ENCODE results near the gene ORC5.

ORC5 gene

GRCh38 chr7:104113788-104114187 lies 94.0 kb downstream of the ORC5 start:
- Histone ChIP-seq H3K9me3 (no peaks in the 10 kb centered on the region), H3K36me3 (no peaks in the 10 kb centered on the region), H3K4me1 (no peaks in the 10 kb centered on the region), H3K4me3 (ENCODE audit: low read depth, low read length) (no peak overlapping the region), H3K27me3 (no peaks in the 10 kb centered on the region)
- no peak for TF ChIP-seq CTCF (IDR thresholded peaks at IDR 0.05; ENCODE audit: low read depth, low read length)
- DNase-seq = no peak

- TF ChIP-seq CTCF (IDR thresholded peaks at IDR 0.05; ENCODE audit: low read depth, low read length) = no peak
- Histone ChIP-seq H3K36me3 (no peaks in the 10 kb centered on the region), H3K9me3 (no peaks in the 10 kb centered on the region), H3K27me3 (no peaks in the 10 kb centered on the region), H3K4me3 (ENCODE audit: low read depth, low read length) (no peak overlapping the region), H3K4me1 (no peaks in the 10 kb centered on the region)
- no peak for DNase-seq
Measured at GRCh38 chr7:104112623-104113022, 95.2 kb downstream of the ORC5 start.

- Histone ChIP-seq H3K36me3 (peaks cover 3% of the 10 kb centered on the region; the same call in 1 of the 2 replicates), H3K4me1 (no peaks in the 10 kb centered on the region), H3K9me3 (no peaks in the 10 kb centered on the region), H3K4me3 (ENCODE audit: low read depth, low read length) (no peak overlapping the region), H3K27me3 (no peaks in the 10 kb centered on the region)
- no peak for TF ChIP-seq CTCF (IDR thresholded peaks at IDR 0.05; ENCODE audit: low read depth, low read length)
- no peak for DNase-seq
Measured at GRCh38 chr7:104111271-104111670, 96.5 kb downstream of the ORC5 start.

GRCh38 chr7:104106108-104106905 lies 101.5 kb downstream of the ORC5 start:
- Histone ChIP-seq H3K36me3 (peaks cover 3% of the 10 kb centered on the region; the same call in 1 of the 2 replicates), H3K9me3 (no peaks in the 10 kb centered on the region), H3K4me1 (no peaks in the 10 kb centered on the region), H3K4me3 (ENCODE audit: low read depth, low read length) (no peak overlapping the region), H3K27me3 (no peaks in the 10 kb centered on the region)
- no peak for DNase-seq
- TF ChIP-seq CTCF (IDR thresholded peaks at IDR 0.05; ENCODE audit: low read depth, low read length) = peak; percentile 38; the same call in 1 of the 2 replicates

GRCh38 chr7:104098890-104099289 lies 108.9 kb downstream of the ORC5 start:
- TF ChIP-seq CTCF (IDR thresholded peaks at IDR 0.05; ENCODE audit: low read depth, low read length) = no peak
- Histone ChIP-seq H3K4me1 (no peaks in the 10 kb centered on the region), H3K9me3 (no peaks in the 10 kb centered on the region), H3K36me3 (no peaks in the 10 kb centered on the region), H3K4me3 (ENCODE audit: low read depth, low read length) (no peak overlapping the region), H3K27me3 (no peaks in the 10 kb centered on the region)
- DNase-seq = no peak

- Histone ChIP-seq H3K9me3 (no peaks in the 10 kb centered on the region), H3K4me1 (no peaks in the 10 kb centered on the region), H3K36me3 (no peaks in the 10 kb centered on the region), H3K4me3 (ENCODE audit: low read depth, low read length) (no peak overlapping the region), H3K27me3 (no peaks in the 10 kb centered on the region)
- DNase-seq = peak; percentile 63
- peak; percentile 64 for TF ChIP-seq CTCF (IDR thresholded peaks at IDR 0.05; ENCODE audit: low read depth, low read length)
Measured at GRCh38 chr7:104096683-104097082, 111.1 kb downstream of the ORC5 start.
